DMS79 treated with DMSO at 0.1 percent for 48 hours (cell line): ENCODE results near the gene EBF3.

Experiments
- DNase-seq: peaks from one replicate; lab custom pipeline; 2025; lab: John Stamatoyannopoulos, UW

Gene EBF3

GRCh38 chr10:129971381-129972144 lies 7.5 kb upstream of the EBF3 start:
- DNase-seq: peak; percentile 22

GRCh38 chr10:129970465-129971364 lies 6.6 kb upstream of the EBF3 start:
- peak; percentile 13 for DNase-seq

DNA sequence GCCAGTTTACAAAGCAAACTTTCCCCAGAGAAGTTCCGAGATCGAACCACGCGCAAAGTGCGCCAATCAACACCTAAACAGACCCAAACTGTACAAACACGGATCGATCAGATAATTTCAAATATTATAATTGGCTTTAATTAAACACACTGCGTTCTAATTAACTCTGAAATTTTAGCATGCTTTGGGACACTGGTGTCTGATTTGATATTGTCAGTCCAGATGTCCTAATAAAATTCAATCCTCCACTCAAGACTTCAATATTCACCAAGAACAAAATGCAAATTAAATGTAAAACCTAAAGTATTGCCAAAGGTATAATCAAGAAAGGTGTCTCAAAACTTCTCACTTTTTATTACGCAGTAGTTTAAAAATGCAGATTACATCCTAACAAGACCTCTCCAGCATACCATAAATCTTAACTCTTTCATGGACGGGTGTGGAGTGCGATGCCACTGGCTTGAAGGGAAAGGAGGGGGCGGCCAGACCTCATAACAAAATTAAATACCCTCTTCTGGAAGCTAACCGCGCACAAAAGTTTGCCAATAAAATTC lies 5.9 kb upstream of the EBF3 start:
- DNase-seq: no peak

DNA sequence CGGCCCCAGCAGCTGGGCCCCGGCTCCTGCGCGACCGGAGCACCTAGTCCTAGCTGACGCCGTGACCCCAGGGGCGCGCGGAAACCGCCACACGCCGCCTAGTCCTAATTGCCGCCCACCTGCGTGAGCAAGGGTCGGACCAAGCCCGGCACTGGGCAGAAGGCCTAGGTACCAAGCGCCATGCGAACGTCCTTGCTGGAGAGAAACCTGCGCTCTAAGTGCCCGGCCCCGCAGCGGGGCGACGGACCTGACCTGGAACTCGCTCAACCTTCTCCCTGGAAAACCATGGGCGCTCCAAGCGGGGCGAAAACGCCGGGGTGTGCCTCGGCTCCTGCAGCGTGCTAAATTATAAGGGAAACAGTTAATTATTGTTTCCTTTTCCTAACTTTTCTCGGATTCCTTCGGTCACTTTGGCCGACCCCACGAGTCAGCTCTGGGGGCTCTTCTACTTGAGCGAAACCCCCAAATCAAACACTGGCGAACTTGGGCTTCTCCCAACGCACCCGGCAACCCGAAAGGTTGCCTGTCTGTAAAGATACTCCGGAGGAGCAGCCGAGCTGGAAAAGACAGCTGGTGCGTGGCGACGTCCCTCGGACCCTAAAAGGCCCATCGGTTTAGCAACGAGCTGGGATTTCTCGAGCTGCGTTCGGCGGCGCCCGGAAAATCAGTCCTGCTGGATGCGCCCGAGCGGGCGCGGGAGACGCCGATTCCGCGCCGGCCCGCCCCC lies 5.3 kb upstream of the EBF3 start:
- no peak for DNase-seq

DNA sequence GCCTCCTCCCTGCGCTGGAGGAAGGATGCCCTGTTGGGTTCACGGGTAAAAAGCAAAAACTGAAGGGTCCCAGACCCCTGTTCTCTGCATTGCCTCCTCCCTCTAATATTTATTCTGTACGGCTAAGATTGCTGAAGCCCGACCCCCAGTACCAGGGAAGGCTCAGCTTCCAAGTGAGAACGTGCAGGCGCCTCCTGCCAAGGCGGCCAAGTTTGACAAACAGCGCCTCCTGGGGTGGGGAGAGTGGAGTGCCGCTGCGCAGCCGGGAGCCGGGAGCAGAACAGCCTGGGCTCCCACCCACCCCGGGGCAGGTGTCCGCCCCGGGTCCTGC lies 4.7 kb upstream of the EBF3 start:
- DNase-seq: peak; percentile 14

- DNase-seq: no peak
Observed at GRCh38 chr10:129968020-129968852, 4.2 kb upstream of the EBF3 start.

- DNase-seq: no peak
Observed at GRCh38 chr10:129967579-129968019, 3.5 kb upstream of the EBF3 start.

- no peak for DNase-seq
Observed at GRCh38 chr10:129966889-129967578, 3.0 kb upstream of the EBF3 start.

DNA sequence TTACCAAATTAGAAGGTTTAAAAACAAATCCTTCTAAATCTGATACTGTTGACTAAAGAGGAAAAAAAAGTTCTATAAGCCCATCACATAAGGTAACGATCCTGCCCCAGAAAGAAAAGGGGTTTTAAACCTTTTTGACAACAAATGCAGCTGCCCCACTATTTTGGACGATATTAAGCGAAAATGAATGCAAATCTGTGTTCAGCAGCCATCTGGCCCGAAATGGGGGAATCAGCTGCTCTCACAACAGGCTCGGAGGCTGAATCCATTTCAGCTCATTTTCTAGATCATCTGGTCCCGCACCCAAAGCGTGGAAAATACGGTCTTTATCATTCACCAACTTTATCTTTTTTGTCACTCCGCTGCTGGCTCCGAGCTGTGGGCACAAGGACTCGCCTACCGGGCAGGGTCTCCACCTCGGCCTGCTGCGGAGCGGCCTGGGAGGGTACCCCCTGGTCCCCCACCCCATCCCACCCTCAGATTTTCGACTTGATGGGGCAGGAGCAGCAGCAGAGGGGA lies 2.4 kb upstream of the EBF3 start:
- DNase-seq: no peak

DNA sequence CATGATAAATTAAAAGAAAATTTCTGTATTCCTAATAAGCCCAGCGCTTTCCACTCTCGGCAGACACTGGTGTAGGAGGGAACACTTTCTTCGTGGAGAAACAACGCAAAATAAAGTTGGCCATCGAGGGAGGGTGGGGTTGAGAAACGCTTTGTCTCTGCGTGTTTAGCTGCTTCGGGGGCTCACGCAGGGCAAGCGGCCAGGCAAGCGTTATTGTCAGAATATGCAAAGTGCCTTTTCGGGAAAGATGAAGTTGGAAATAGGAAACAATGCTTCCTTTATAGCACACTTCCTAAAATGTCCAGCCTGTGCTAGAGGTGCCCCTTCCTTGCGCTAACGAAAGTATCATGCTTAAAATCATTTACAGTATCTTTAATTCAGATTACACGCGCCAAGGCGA lies 1.9 kb upstream of the EBF3 start:
- no peak for DNase-seq

DNA sequence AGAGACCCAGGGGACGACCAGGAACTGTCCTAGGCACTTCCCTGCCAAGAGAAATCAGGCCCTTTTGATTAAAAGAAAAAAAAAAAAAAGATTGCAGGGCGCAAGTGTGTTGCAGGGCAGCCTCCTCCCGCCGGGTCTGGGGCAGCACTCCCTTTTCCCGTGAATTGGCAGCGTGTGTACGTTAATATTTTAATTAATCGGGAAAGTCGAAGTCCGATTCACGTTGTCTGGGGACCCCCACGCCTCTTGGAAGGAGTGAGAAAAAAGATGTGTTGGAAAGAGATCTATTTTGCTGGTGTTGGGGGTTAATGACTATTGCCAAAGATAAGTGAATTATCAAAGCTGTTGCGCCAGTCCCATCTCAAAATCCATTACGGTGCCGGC lies 1.3 kb upstream of the EBF3 start:
- no peak for DNase-seq

- no peak for DNase-seq
Observed at GRCh38 chr10:129964611-129965424, 744 bp upstream of the EBF3 start.

- peak; percentile 15 for DNase-seq
Observed at GRCh38 chr10:129962872-129963640, 1.0 kb downstream of the EBF3 start.

GRCh38 chr10:129962031-129962871 lies 1.8 kb downstream of the EBF3 start:
- DNase-seq: peak; percentile 6

GRCh38 chr10:129961157-129961701 lies 2.8 kb downstream of the EBF3 start:
- no peak for DNase-seq

GRCh38 chr10:129960481-129961156 lies 3.5 kb downstream of the EBF3 start:
- no peak for DNase-seq
